Spleen (tissue), 11 donors: Measurements from ENCODE around the gene EBLN1. TPM values are rescaled to one million over a fixed set of nuclear protein-coding genes. Genes with fewer than 3 reads are reported as not detected.

Source experiments
- DNase-seq: peaks from one replicate; pipeline ENCODE4 v3.0.0-alpha.2; 2020
- H3K27ac ChIP-seq, 8 donors: fragments of 200-600 bp; sonication (generic) in 7 of 8; 1 replicate in 4 of 8; 2 replicates in 4 of 8; pipeline versions ENCODE4 v1.5.0 to v1.8.0; 2016 to 2021; ENCODE audit warnings: inconsistent platforms in 4 of 8, mild to moderate bottlenecking in 4 of 8, moderate library complexity in 1 of 8
- H3K27me3 ChIP-seq, 7 donors: fragments of 200-600 bp; sonication (generic) in 6 of 7; replicated peaks in 1 of 7; 1 replicate in 4 of 7; 2 replicates in 3 of 7; pipeline versions ENCODE4 v1.5.0 to v1.8.0; 2016 to 2021; ENCODE audit warnings: inconsistent platforms in 3 of 7, mild to moderate bottlenecking in 1 of 7
- H3K36me3 ChIP-seq, 6 donors: fragments of 200-600 bp; sonication (generic) in 5 of 6; 1 replicate in 4 of 6; 2 replicates in 2 of 6; pipeline versions ENCODE4 v1.5.0 to v1.8.0; 2016 to 2021; ENCODE audit warnings: inconsistent platforms in 2 of 6
- H3K4me1 ChIP-seq, 6 donors: fragments of 200-600 bp; sonication (generic) in 5 of 6; 1 replicate in 3 of 6; 2 replicates in 3 of 6; pipeline versions ENCODE4 v1.5.0 to v1.8.0; 2016 to 2021; ENCODE audit warnings: inconsistent platforms in 3 of 6
- H3K4me3 ChIP-seq, 8 donors: fragments of 200-600 bp; sonication (generic) in 7 of 8; 1 replicate in 4 of 8; 2 replicates in 4 of 8; pipeline versions ENCODE4 v1.5.0 to v1.8.0; 2016 to 2021; ENCODE audit warnings: inconsistent platforms in 4 of 8, mild to moderate bottlenecking in 4 of 8, moderate library complexity in 2 of 8
- H3K9me3 ChIP-seq, 8 donors: fragments of 200-600 bp; sonication (generic) in 7 of 8; 1 replicate in 4 of 8; 2 replicates in 4 of 8; pipeline versions ENCODE4 v1.5.0 to v1.8.0; 2016 to 2021; ENCODE audit warnings: inconsistent platforms in 4 of 8
- POLR2A ChIP-seq, 3 donors: fragments of 450-650 bp; IDR thresholded peaks; one replicate each; pipeline ENCODE4 v1.5.1; 2017; ENCODE audit warnings: antibody characterized with exemption in 3 of 3, mild to moderate bottlenecking in 1 of 3
- POLR2AphosphoS5 ChIP-seq, 3 donors: sonication (generic); formaldehyde crosslinking; IDR thresholded peaks; one replicate each; pipeline ENCODE4 v1.5.1; 2017; ENCODE audit warnings: antibody characterized with exemption in 3 of 3
- WGBS, 5 donors: extraction: QIAGEN DNeasy Blood & Tissue Kit in 3 of 5; methylation state at CpG; one replicate each; pipeline versions ENCODE4 v1.1.5 to v1.1.7; 2013 to 2018; 5-methylcytosine and 5-hydroxymethylcytosine counted together
- intact Hi-C: fragments of 100-400 bp; cut with DNase I; formaldehyde crosslinking; loops from one replicate; pipeline ENCODE4 v1.15.0; 2023; ENCODE audit warnings: low total_unique reads
- polyA plus RNA-seq, 3 donors: library from polyadenylated mRNA; stranded (reverse); fragments of 200-250 nt; gene quantifications; one replicate each; pipeline ENCODE4 v1.2.1, GENCODE V29; 2013
- total RNA-seq, 7 donors: library from RNA; depleted of rRNA in 3 of 7; stranded (reverse); fragments of >200 nt in 3 of 7; fragmentation: NEBNext Ultra II Directional in 4 of 7; extraction: Animal tissue kit (Norgen Biotek cat#: 25700) in 4 of 7; gene quantifications; one replicate each; pipeline versions ENCODE4 v1.1.0 to v1.2.1, GENCODE V29; 2016 to 2021
- TF ChIP-seq, protein P1 (sequence below), 11 experiments: fragments of 200-600 bp in 7 of 11; fragments of 450-650 bp in 4 of 11; sonication (generic) in 4 of 11; IDR thresholded peaks in 8 of 11; conservative IDR thresholded peaks in 3 of 11; 1 replicate in 7 of 11; 2 replicates in 4 of 11; pipeline versions ENCODE4 v1.4.0 to v1.8.0; 2016 to 2021; ENCODE audit warnings: antibody characterized with exemption in 11 of 11, inconsistent platforms in 4 of 11, mild to moderate bottlenecking in 1 of 11
- donor health status: healthy with polysubstance abuse.
- donor health status: DM: no; HTN: no; CAD: no; lungs with moderate emphysema.
- donor health status: DM: no; HTN: no; CAD: no.
- donor health status: Bipolar disorder and iron deficiency.
- donor health status: healthy.
- donor health status: DM: no; HTN: no; CAD: no.
- donor health status: DM: yes; HTN: yes; CAD: no.

Gene EBLN1
- total and polyA plus RNA-seq, 10 donors: not detected

DNA sequence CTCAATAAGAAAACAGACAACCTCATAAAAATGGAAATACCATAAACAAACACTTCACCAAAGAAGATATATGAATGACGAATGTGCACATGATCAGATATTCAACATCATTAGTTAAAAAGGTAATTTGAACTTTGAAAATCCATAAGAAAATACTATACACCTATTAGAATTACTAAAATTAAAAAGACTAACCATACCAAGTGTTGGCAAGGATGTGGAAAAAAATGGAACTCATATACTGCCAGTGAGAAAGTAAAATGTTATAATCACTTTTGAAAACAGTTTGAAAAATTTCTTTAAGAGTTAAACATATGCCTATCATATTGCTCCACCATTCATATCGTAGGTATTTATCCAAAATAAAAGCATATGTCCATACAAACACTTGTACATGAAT lies 37.1 kb downstream of the EBLN1 start:
- TF ChIP-seq, protein P1, sequence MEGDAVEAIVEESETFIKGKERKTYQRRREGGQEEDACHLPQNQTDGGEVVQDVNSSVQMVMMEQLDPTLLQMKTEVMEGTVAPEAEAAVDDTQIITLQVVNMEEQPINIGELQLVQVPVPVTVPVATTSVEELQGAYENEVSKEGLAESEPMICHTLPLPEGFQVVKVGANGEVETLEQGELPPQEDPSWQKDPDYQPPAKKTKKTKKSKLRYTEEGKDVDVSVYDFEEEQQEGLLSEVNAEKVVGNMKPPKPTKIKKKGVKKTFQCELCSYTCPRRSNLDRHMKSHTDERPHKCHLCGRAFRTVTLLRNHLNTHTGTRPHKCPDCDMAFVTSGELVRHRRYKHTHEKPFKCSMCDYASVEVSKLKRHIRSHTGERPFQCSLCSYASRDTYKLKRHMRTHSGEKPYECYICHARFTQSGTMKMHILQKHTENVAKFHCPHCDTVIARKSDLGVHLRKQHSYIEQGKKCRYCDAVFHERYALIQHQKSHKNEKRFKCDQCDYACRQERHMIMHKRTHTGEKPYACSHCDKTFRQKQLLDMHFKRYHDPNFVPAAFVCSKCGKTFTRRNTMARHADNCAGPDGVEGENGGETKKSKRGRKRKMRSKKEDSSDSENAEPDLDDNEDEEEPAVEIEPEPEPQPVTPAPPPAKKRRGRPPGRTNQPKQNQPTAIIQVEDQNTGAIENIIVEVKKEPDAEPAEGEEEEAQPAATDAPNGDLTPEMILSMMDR (IDR thresholded peaks at IDR 0.05 in 8 of 11, conservative IDR thresholded peaks at IDR 0.05 in 3 of 11): no peak
- TF ChIP-seq POLR2A (IDR thresholded peaks at IDR 0.05) (no peak), POLR2AphosphoS5 (IDR thresholded peaks at IDR 0.05) (no peak)
- intact Hi-C loops: no loop called here
- no peak for DNase-seq
- Histone ChIP-seq H3K27me3 (peaks cover 0 to 11% (median 0%) of the 10 kb centered on the region in 7 donors), H3K27ac (no peak overlapping the region), H3K36me3 (no peaks in the 10 kb centered on the region), H3K4me1 (no peaks in the 10 kb centered on the region), H3K4me3 (no peak overlapping the region), H3K9me3 (peaks cover 0 to 17% (median 11%) of the 10 kb centered on the region in 8 donors)
- WGBS, 5 donors: 84 to 92% (median 87%) methylated on average over 2 of the region's 2 CpGs

DNA sequence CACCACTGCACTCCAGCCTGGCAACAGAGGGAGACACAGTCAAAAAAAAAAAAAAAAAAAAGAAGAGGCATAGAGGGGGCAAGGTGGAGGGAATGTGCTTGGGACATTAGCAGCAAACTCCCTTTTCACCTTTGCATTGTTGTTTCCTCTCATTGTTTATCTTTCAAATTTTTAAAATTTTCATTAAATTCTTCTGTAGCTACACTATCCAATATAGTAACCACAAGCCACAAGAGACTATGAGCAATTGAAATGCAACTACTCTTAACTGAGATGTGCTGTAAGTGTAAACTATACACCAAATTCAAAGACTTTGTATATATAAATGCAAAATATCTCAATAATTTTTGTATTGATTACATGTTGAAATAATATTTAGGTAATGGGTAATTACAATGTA lies 43.4 kb downstream of the EBLN1 start:
- Histone ChIP-seq H3K27ac (no peak overlapping the region), H3K27me3 (peaks cover 0 to 21% (median 0%) of the 10 kb centered on the region in 7 donors), H3K4me3 (no peak overlapping the region), H3K4me1 (no peaks in the 10 kb centered on the region), H3K36me3 (no peaks in the 10 kb centered on the region), H3K9me3 (peaks cover 0 to 23% (median 18%) of the 10 kb centered on the region in 8 donors)
- TF ChIP-seq POLR2A (IDR thresholded peaks at IDR 0.05) (no peak), POLR2AphosphoS5 (IDR thresholded peaks at IDR 0.05) (no peak)
- TF ChIP-seq, protein P1 (IDR thresholded peaks at IDR 0.05 in 8 of 11, conservative IDR thresholded peaks at IDR 0.05 in 3 of 11): no peak
- DNase-seq: no peak
- intact Hi-C loops: no loop called here

DNA sequence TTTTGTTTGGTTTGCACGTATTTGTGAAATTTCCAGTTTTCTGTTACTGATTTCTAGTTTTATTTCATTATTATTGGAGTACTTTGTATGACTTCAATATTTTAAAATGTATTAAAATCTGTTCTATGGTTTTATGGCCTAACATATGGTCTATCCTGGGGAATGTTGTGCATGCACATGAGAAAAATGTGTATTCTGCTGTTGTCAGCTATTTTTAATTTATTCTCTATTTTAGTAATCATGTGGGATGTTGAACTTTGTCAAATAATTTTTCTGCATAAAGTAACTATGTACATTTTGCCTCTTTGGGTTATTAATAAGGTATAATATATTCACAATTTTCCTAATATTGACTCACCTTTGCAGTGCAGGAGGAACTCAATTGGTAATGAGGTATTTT lies 46.7 kb downstream of the EBLN1 start:
- 84 to 94% (median 92%) methylated on average over 1 of the region's 1 CpG for WGBS, 5 donors
- no peak overlapping the region for H3K4me3 ChIP-seq
- intact Hi-C loops: no loop called here
- no peak overlapping the region for H3K27ac ChIP-seq
- TF ChIP-seq POLR2A (IDR thresholded peaks at IDR 0.05) (no peak), POLR2AphosphoS5 (IDR thresholded peaks at IDR 0.05) (no peak)
- TF ChIP-seq, protein P1 (IDR thresholded peaks at IDR 0.05 in 8 of 11, conservative IDR thresholded peaks at IDR 0.05 in 3 of 11): no peak
- H3K4me1 ChIP-seq: no peaks in the 10 kb centered on the region
- DNase-seq: no peak
- no peaks in the 10 kb centered on the region for H3K36me3 ChIP-seq
- peaks cover 0 to 23% (median 19%) of the 10 kb centered on the region in 8 donors for H3K9me3 ChIP-seq
- peaks cover 0 to 17% (median 0%) of the 10 kb centered on the region in 7 donors for H3K27me3 ChIP-seq

DNA sequence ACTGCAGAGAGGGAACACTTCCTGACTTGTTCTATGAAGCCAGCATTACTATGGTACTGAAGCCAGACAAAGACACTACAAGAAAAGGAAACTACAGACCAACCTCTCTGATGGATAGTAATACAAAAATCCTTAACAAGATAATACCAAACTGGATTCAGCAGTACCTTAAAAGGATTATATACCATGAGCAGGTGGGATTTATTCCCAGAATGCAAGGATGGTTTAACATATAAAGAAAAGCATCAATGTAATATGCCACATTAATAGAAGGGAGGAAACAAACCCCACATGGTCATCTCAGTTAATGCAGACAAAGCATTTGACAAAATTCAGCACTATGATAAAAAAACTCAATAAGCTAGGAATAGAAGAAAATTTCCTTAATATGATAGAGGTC lies 47.2 kb downstream of the EBLN1 start:
- H3K27me3 ChIP-seq: peaks cover 0 to 17% (median 0%) of the 10 kb centered on the region in 7 donors
- intact Hi-C loops: no loop called here
- no peak for DNase-seq
- H3K36me3 ChIP-seq: no peaks in the 10 kb centered on the region
- H3K4me1 ChIP-seq: no peaks in the 10 kb centered on the region
- no peak overlapping the region for H3K4me3 ChIP-seq
- H3K27ac ChIP-seq: no peak overlapping the region
- H3K9me3 ChIP-seq: peaks cover 0 to 23% (median 19%) of the 10 kb centered on the region in 8 donors
- TF ChIP-seq POLR2AphosphoS5 (IDR thresholded peaks at IDR 0.05) (no peak), POLR2A (IDR thresholded peaks at IDR 0.05) (no peak)
- TF ChIP-seq, protein P1 (IDR thresholded peaks at IDR 0.05 in 8 of 11, conservative IDR thresholded peaks at IDR 0.05 in 3 of 11): no peak
